GM23338 (cell line): Measurements from ENCODE around the gene EP400. TPM values are rescaled to one million over a fixed set of nuclear protein-coding genes. Genes with fewer than 3 reads are reported as not detected.

Experiments
- ATAC-seq: fragments of 200-7000 bp; cut with Tn5 transposase; 3 replicates; pipeline ENCODE4 v1.9.1; 2020
- DNase-seq: peaks from one replicate; pipeline ENCODE4 v3.0.0-alpha.2; 2015; ENCODE audit warnings: low spot score
- H2AFZ ChIP-seq: fragments of 200-600 bp; sonication (generic); 2 replicates; pipeline ENCODE4 v1.8.0; 2016; ENCODE audit warnings: antibody characterized with exemption, mild to moderate bottlenecking, moderate library complexity
- H3F3A ChIP-seq: fragments of 200-600 bp; sonication (generic); replicated peaks from 2 replicates; pipeline ENCODE4 v1.8.0; 2017; ENCODE audit warnings: antibody characterized with exemption, mixed run types, low read depth
- H3K27ac ChIP-seq: fragments of 200-600 bp; sonication (generic); 2 replicates; pipeline ENCODE4 v1.6.1; 2016; ENCODE audit warnings: low read depth
- H3K27me3 ChIP-seq: fragments of 200-600 bp; sonication (generic); 2 replicates; pipeline ENCODE4 v1.8.0; 2016; ENCODE audit warnings: mild to moderate bottlenecking, mixed run types, moderate library complexity; ENCODE audit not compliant: insufficient read depth
- H3K36me3 ChIP-seq: fragments of 200-600 bp; sonication (generic); 2 replicates; pipeline ENCODE4 v1.8.0; 2016; ENCODE audit warnings: mild to moderate bottlenecking; ENCODE audit not compliant: insufficient read depth
- H3K4me1 ChIP-seq: fragments of 200-600 bp; sonication (generic); 2 replicates; pipeline ENCODE4 v1.8.0; 2016; ENCODE audit warnings: mild to moderate bottlenecking, moderate library complexity; ENCODE audit not compliant: insufficient read depth
- H3K4me2 ChIP-seq: fragments of 200-600 bp; sonication (generic); 2 replicates; pipeline ENCODE4 v1.7.1; 2017; ENCODE audit warnings: mixed run types
- H3K4me3 ChIP-seq: fragments of 200-600 bp; sonication (generic); 2 replicates; pipeline ENCODE4 v1.6.1; 2016; ENCODE audit warnings: mixed run types
- H3K79me2 ChIP-seq: fragments of 200-600 bp; sonication (generic); replicated peaks from 2 replicates; pipeline ENCODE4 v1.8.0; 2017; ENCODE audit warnings: mild to moderate bottlenecking; ENCODE audit not compliant: insufficient read depth
- H3K9me2 ChIP-seq: fragments of 200-600 bp; sonication (generic); 2 replicates; pipeline ENCODE4 v1.8.0; 2017; ENCODE audit not compliant: insufficient read depth
- H4K20me1 ChIP-seq: fragments of 200-600 bp; sonication (generic); replicated peaks from 2 replicates; pipeline ENCODE4 v1.8.0; 2017; ENCODE audit warnings: mild to moderate bottlenecking; ENCODE audit not compliant: insufficient read depth
- H3K27ac Mint-ChIP-seq: 2 replicates; pipeline ENCODE4 v1.8.0; 2020; ENCODE audit warnings: inconsistent platforms, mild to moderate bottlenecking, moderate library complexity, mixed read lengths
- H3K27me3 Mint-ChIP-seq: 3 replicates; pipeline ENCODE4 v1.8.0; 2022; ENCODE audit warnings: low read depth, mild to moderate bottlenecking, moderate library complexity, mixed read lengths, inconsistent platforms; ENCODE audit not compliant: insufficient read depth, poor library complexity
- H3K36me3 Mint-ChIP-seq: 3 replicates; pipeline ENCODE4 v1.8.0; 2021; ENCODE audit warnings: low read depth, mild to moderate bottlenecking, inconsistent platforms, moderate library complexity, mixed read lengths
- H3K4me1 Mint-ChIP-seq: 3 replicates; pipeline ENCODE4 v1.8.0; 2020; ENCODE audit warnings: mild to moderate bottlenecking, inconsistent platforms, mixed read lengths
- H3K4me3 Mint-ChIP-seq: 3 replicates; pipeline ENCODE4 v1.8.0; 2021; ENCODE audit warnings: moderate library complexity, mild to moderate bottlenecking, inconsistent platforms, mixed read lengths
- H3K9me3 Mint-ChIP-seq: 3 replicates; pipeline ENCODE4 v1.8.0; 2020; ENCODE audit warnings: moderate library complexity, mild to moderate bottlenecking, inconsistent platforms, mixed read lengths
- CREB1 ChIP-seq: fragments of 250-450 bp; sonication (Bioruptor Pico); IDR thresholded peaks from 2 replicates; pipeline ENCODE4 v1.5.0; 2020; ENCODE audit warnings: low read depth, mild to moderate bottlenecking, moderate library complexity
- EZH2 ChIP-seq: fragments of 200-600 bp; sonication (generic); IDR thresholded peaks from one replicate; pipeline ENCODE4 v1.8.0; 2017; ENCODE audit warnings: antibody characterized with exemption, mild to moderate bottlenecking, low read depth; ENCODE audit not compliant: unreplicated experiment
- EZH2phosphoT487 ChIP-seq: fragments of 200-600 bp; sonication (generic); IDR thresholded peaks from one replicate; pipeline ENCODE4 v1.8.1; 2018; ENCODE audit warnings: antibody characterized with exemption; ENCODE audit not compliant: unreplicated experiment
- JUNB ChIP-seq: IDR thresholded peaks from one replicate; pipeline ENCODE4 v1.6.1; 2016; ENCODE audit warnings: antibody characterized with exemption; ENCODE audit not compliant: unreplicated experiment
- NANOG ChIP-seq: IDR thresholded peaks from 2 replicates; pipeline ENCODE4 v1.6.1; 2016; ENCODE audit warnings: antibody characterized with exemption, borderline replicate concordance
- POLR2AphosphoS5 ChIP-seq: IDR thresholded peaks from 2 replicates; pipeline ENCODE4 v1.6.1; 2016; ENCODE audit warnings: antibody characterized with exemption, low read depth
- STAT1 ChIP-seq: IDR thresholded peaks from one replicate; pipeline ENCODE4 v1.6.1; 2016; ENCODE audit warnings: antibody characterized with exemption; ENCODE audit not compliant: unreplicated experiment
- ZNF114 ChIP-seq: fragments of 250-450 bp; sonication (Bioruptor Pico); IDR thresholded peaks from 2 replicates; pipeline ENCODE4 v1.5.0; 2020; ENCODE audit warnings: mild to moderate bottlenecking, moderate library complexity
- ZNF331 ChIP-seq: fragments of 250-450 bp; sonication (Bioruptor Pico); IDR thresholded peaks from 2 replicates; pipeline ENCODE4 v1.5.0; 2020; ENCODE audit warnings: low read depth, mild to moderate bottlenecking, moderate library complexity
- polyA plus RNA-seq: library from polyadenylated mRNA; unstranded; fragments of >200 nt; fragmentation: Nextera tagmentation; extraction: Ambion mirVana; gene quantifications from 2 replicates; pipeline ENCODE4 v1.2.1, GENCODE V29; 2016
- total RNA-seq: library from RNA; depleted of rRNA; stranded (reverse); fragments of >200 nt; shearing (Covaris generic); gene quantifications from 2 replicates; pipeline ENCODE4 v1.2.3, GENCODE V29; 2014
- TF ChIP-seq, protein P1 (sequence below), 2 experiments: fragments of 200-600 bp in 1 of 2; sonication (generic) in 1 of 2; conservative IDR thresholded peaks; 2 replicates each; pipeline versions ENCODE4 v1.5.1 to v1.6.1; 2016 to 2017; ENCODE audit warnings: antibody characterized with exemption in 2 of 2, low read depth in 2 of 2, mild to moderate bottlenecking in 2 of 2, moderate library complexity in 1 of 2
- TF ChIP-seq, protein P2 (sequence below): fragments of 250-450 bp; sonication (Bioruptor Pico); IDR thresholded peaks from 2 replicates; pipeline ENCODE4 v1.5.0; 2020; ENCODE audit warnings: mild to moderate bottlenecking, moderate library complexity

EP400 gene
- total and polyA plus RNA-seq, 2 experiments from 2014 or later: 26.3 to 57.2 TPM

DNA sequence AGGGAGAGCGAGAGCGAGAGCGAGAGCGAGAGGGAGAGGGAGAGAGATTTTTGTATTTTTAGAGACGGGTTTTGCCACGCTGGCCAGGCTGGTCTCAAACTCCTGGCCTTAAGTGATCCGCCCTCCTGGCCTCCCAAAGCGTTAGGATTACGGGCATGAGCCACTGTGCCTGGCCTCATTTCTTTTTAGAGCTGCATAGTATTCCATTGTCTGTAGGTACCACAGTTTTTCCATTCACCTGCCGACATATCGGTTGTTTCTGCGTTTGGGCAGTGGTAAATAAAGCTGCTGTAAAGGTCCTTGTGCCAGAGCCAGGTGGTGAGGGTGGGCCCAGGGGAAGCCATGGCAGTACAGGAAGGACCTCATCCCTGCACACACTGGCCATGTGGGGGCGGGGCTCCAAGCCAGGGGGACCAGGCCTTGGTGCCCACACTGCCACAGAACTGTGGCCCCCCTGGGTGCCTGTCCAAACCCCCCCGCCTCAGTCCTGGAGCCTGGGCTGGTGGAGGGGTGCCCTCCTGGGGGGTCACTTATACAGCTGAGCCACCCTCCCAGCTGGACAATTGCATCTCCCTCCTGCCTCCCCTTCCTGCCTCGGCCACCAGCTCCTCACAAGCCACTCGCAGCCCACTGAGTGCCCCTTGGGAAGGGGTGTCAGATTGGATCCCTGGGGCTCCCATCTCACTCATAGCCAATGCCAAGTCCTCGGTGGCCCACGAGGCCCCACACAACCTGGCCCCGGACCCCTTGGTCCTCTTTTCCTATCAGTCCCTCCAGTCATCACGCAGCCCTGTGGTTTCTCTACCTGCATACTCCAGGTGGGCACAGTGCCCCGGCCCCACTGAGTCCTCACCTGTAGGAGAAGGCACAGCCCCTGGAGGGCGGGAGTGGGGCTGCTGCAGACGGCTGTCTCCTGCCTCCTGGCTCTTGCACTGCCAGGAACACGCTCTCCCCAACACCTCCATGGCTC, 22.3 kb upstream of the EP400 start:
- H3K4me1 ChIP-seq: peaks cover 9% of the 10 kb centered on the region
- peaks cover 11% of the 10 kb centered on the region; the same call in 1 of the 2 replicates for H4K20me1 ChIP-seq
- H3K27ac Mint-ChIP-seq: no peak overlapping the region; the same call in 1 of the 2 replicates
- peak overlapping the region; percentile 95; the same call in 1 of the 2 replicates for H3K4me3 ChIP-seq
- H3K36me3 Mint-ChIP-seq: peaks cover 34% of the 10 kb centered on the region
- no peaks in the 10 kb centered on the region for H3K27me3 ChIP-seq
- peaks cover 19% of the 10 kb centered on the region for H3K27me3 Mint-ChIP-seq
- TF ChIP-seq STAT1 (no peak), NANOG (no peak), EZH2 (no peak), CREB1 (CRISPR knock-in tag) (no peak)
- TF ChIP-seq, protein P1, sequence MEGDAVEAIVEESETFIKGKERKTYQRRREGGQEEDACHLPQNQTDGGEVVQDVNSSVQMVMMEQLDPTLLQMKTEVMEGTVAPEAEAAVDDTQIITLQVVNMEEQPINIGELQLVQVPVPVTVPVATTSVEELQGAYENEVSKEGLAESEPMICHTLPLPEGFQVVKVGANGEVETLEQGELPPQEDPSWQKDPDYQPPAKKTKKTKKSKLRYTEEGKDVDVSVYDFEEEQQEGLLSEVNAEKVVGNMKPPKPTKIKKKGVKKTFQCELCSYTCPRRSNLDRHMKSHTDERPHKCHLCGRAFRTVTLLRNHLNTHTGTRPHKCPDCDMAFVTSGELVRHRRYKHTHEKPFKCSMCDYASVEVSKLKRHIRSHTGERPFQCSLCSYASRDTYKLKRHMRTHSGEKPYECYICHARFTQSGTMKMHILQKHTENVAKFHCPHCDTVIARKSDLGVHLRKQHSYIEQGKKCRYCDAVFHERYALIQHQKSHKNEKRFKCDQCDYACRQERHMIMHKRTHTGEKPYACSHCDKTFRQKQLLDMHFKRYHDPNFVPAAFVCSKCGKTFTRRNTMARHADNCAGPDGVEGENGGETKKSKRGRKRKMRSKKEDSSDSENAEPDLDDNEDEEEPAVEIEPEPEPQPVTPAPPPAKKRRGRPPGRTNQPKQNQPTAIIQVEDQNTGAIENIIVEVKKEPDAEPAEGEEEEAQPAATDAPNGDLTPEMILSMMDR (conservative IDR thresholded peaks at IDR 0.05; ENCODE audit: low read depth in 2 of 2): 0 out of 4 replicates have a peak, but pooled peaks have one; percentile 9 to 15
- H3K4me3 Mint-ChIP-seq: peak overlapping the region; percentile 97
- no peak for DNase-seq
- 0 out of 2 replicates have a peak, but pooled peaks cover 9% of the 10 kb centered on the region for H3F3A ChIP-seq
- no peak overlapping the region for H3K27ac ChIP-seq
- H3K36me3 ChIP-seq: peaks cover 13% of the 10 kb centered on the region
- peaks cover 25% of the 10 kb centered on the region for H3K79me2 ChIP-seq
- peak overlapping the region; percentile 91 for H3K4me2 ChIP-seq
- peaks cover 16% of the 10 kb centered on the region for H3K9me3 Mint-ChIP-seq
- H2AFZ ChIP-seq: peak overlapping the region; percentile 92; the same call in 1 of the 2 replicates
- peak; percentile 10; the same call in 2 of the 3 replicates for ATAC-seq
- no peaks in the 10 kb centered on the region for H3K9me2 ChIP-seq
- peaks cover 14% of the 10 kb centered on the region for H3K4me1 Mint-ChIP-seq

DNA sequence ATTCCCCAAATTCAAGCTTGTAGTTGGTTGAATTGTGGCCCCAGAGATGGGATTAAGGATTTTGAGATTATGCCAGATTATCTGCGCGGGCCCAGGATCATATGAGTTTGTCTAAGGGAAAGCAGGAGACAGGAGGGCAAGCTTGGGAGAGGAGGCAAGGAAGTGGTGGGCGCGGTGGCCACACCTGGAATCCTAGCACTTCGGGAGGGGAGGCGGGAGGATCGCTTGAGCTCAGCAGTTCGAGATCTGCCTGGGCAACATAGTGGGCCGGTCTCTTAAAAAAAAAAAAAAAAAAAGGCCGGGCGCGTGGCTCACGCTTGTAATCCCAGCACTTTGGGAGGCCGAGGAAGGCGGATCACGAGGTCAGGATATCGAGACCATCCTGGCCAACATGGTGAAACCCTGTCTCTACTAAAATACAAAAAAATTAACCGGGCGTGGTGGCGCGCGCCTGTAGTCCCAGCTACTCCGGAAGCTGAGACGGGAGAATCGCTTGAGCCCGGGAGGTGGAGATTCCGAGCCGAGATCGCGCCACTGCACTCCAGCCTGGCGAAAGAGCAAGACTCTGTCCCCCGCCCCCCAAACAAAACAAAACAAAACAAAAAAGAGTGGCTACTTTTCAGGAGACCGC, 21.5 kb upstream of the EP400 start:
- Mint-ChIP-seq H3K9me3 (peaks cover 16% of the 10 kb centered on the region), H3K27me3 (peaks cover 18% of the 10 kb centered on the region), H3K4me3 (peak overlapping the region; percentile 97), H3K27ac (no peak overlapping the region; the same call in 1 of the 2 replicates), H3K4me1 (peaks cover 16% of the 10 kb centered on the region), H3K36me3 (peaks cover 37% of the 10 kb centered on the region)
- DNase-seq: peak; percentile 51
- peak; percentile 12 for ATAC-seq
- Histone ChIP-seq H3K79me2 (peaks cover 25% of the 10 kb centered on the region), H3K27me3 (no peaks in the 10 kb centered on the region), H3K4me3 (peak overlapping the region; percentile 95), H3K4me1 (peaks cover 9% of the 10 kb centered on the region), H3F3A (0 out of 2 replicates have a peak, but pooled peaks cover 13% of the 10 kb centered on the region), H4K20me1 (peaks cover 4% of the 10 kb centered on the region; the same call in 1 of the 2 replicates), H3K36me3 (peaks cover 20% of the 10 kb centered on the region), H2AFZ (peak overlapping the region; percentile 92), H3K4me2 (peak overlapping the region; percentile 91), H3K9me2 (no peaks in the 10 kb centered on the region), H3K27ac (no peak overlapping the region)
- TF ChIP-seq POLR2AphosphoS5 (no peak), EZH2phosphoT487 (no peak), CREB1 (CRISPR knock-in tag) (no peak), JUNB (no peak), ZNF114 (no peak), ZNF331 (CRISPR knock-in tag) (no peak), NANOG (no peak)
- TF ChIP-seq, protein P2, sequence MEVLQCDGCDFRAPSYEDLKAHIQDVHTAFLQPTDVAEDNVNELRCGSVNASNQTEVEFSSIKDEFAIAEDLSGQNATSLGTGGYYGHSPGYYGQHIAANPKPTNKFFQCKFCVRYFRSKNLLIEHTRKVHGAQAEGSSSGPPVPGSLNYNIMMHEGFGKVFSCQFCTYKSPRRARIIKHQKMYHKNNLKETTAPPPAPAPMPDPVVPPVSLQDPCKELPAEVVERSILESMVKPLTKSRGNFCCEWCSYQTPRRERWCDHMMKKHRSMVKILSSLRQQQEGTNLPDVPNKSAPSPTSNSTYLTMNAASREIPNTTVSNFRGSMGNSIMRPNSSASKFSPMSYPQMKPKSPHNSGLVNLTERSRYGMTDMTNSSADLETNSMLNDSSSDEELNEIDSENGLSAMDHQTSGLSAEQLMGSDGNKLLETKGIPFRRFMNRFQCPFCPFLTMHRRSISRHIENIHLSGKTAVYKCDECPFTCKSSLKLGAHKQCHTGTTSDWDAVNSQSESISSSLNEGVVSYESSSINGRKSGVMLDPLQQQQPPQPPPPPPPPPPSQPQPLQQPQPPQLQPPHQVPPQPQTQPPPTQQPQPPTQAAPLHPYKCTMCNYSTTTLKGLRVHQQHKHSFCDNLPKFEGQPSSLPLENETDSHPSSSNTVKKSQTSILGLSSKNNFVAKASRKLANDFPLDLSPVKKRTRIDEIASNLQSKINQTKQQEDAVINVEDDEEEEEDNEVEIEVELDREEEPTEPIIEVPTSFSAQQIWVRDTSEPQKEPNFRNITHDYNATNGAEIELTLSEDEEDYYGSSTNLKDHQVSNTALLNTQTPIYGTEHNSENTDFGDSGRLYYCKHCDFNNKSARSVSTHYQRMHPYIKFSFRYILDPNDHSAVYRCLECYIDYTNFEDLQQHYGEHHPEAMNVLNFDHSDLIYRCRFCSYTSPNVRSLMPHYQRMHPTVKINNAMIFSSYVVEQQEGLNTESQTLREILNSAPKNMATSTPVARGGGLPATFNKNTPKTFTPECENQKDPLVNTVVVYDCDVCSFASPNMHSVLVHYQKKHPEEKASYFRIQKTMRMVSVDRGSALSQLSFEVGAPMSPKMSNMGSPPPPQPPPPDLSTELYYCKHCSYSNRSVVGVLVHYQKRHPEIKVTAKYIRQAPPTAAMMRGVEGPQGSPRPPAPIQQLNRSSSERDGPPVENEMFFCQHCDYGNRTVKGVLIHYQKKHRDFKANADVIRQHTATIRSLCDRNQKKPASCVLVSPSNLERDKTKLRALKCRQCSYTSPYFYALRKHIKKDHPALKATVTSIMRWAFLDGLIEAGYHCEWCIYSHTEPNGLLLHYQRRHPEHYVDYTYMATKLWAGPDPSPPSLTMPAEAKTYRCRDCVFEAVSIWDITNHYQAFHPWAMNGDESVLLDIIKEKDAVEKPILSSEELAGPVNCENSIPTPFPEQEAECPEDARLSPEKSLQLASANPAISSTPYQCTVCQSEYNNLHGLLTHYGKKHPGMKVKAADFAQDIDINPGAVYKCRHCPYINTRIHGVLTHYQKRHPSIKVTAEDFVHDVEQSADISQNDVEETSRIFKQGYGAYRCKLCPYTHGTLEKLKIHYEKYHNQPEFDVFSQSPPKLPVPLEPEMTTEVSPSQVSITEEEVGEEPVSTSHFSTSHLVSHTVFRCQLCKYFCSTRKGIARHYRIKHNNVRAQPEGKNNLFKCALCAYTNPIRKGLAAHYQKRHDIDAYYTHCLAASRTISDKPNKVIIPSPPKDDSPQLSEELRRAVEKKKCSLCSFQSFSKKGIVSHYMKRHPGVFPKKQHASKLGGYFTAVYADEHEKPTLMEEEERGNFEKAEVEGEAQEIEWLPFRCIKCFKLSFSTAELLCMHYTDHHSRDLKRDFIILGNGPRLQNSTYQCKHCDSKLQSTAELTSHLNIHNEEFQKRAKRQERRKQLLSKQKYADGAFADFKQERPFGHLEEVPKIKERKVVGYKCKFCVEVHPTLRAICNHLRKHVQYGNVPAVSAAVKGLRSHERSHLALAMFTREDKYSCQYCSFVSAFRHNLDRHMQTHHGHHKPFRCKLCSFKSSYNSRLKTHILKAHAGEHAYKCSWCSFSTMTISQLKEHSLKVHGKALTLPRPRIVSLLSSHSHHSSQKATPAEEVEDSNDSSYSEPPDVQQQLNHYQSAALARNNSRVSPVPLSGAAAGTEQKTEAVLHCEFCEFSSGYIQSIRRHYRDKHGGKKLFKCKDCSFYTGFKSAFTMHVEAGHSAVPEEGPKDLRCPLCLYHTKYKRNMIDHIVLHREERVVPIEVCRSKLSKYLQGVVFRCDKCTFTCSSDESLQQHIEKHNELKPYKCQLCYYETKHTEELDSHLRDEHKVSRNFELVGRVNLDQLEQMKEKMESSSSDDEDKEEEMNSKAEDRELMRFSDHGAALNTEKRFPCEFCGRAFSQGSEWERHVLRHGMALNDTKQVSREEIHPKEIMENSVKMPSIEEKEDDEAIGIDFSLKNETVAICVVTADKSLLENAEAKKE (CRISPR knock-in tag): no peak
